AG09319 (cell line): Measurements from ENCODE around the gene GLIS1.

Experiments used
- DNase-seq: peaks from one replicate; pipeline ENCODE4 v3.0.0-alpha.2; 2010; ENCODE audit warnings: low read depth; ENCODE audit errors: extremely low read depth
- TF ChIP-seq, protein P1 (sequence below): IDR thresholded peaks from 2 replicates; pipeline ENCODE4 v1.5.1; 2011; ENCODE audit warnings: low read depth, mild to moderate bottlenecking, inconsistent platforms, low read length, moderate library complexity

Gene GLIS1

DNA sequence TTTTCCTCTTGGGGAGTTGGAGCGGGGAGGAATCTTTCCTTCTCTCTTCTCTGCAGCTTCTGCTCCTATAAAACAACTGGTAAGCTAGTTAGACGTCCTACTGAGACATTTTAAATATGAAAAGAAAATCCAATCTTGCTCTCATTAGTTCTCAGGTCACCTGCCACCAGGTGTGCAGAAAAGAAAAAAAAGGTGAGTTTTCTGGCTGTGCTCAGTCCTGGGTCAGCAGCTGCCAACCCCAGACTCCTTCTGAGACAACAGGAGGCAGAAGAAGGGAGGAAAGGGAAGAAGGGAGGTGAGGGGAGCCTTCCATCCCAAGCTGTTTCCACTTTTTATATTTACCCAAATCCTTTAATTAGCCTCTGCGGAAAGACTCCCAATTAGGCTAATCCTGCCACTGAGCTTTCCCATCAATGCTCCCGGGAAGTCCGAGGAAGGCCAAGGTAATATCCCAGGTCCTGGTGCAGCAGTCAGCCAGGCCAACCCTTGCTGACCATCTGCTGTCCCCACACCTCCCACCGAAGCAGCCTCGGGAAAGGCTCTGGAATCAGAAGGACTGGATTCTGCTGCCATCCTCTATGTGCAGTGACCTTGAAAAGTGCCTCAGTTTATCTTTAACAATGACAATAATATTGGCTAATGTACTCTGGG, 33.4 kb downstream of the GLIS1 start:
- DNase-seq: no peak
- TF ChIP-seq, protein P1, sequence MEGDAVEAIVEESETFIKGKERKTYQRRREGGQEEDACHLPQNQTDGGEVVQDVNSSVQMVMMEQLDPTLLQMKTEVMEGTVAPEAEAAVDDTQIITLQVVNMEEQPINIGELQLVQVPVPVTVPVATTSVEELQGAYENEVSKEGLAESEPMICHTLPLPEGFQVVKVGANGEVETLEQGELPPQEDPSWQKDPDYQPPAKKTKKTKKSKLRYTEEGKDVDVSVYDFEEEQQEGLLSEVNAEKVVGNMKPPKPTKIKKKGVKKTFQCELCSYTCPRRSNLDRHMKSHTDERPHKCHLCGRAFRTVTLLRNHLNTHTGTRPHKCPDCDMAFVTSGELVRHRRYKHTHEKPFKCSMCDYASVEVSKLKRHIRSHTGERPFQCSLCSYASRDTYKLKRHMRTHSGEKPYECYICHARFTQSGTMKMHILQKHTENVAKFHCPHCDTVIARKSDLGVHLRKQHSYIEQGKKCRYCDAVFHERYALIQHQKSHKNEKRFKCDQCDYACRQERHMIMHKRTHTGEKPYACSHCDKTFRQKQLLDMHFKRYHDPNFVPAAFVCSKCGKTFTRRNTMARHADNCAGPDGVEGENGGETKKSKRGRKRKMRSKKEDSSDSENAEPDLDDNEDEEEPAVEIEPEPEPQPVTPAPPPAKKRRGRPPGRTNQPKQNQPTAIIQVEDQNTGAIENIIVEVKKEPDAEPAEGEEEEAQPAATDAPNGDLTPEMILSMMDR: no peak

DNA sequence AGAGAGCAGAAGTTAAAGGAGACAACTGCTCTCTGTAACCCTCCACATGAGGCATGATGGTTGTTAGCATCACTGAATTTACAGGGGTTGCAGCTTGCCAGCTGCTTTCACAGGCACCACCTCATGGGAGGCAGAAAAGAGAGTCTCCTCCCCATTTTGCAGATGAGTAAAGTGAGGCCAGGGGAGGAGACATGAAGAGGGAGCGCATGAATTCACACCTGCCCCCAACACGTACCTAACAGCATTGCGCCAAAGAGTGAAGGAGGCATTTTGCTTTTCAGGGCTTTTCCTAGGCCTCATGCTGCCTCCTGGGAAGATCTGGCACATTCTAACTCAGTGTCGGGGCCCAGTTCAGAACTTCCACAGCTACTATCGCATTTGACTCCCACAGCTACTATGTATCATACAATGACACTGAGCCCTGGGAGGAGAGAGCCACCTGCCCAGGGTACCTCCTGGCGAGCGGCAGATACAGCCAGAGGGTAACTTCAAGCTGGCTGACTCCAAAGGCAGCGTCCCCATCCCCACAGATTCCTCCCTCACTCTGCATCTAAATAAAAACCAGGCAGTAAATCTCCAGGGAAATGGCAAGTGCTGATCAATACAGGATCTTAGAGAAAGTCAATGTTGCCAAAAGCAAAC, 34.0 kb downstream of the GLIS1 start:
- DNase-seq: no peak
- TF ChIP-seq, protein P1: no peak

DNA sequence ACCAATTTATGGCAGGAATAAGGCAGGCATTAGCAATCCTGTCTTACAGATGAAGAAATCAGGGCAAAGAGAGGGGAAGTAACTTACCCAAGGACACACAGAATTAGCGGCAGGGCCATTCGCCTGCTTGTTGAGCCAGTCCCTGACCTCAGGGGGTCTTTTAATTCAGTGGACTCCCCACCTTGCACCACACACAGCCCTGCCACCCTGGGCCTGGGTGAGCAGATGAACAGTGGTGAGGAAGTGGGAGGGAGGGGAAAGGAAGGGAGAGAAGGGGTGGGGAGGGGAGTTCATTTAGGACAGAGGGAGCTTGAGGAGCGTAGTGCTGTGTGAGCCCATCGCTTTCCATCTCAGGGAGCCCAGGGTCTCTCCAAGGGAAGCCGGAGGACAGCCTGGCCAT, 34.7 kb downstream of the GLIS1 start:
- TF ChIP-seq, protein P1: no peak
- DNase-seq: no peak

DNA sequence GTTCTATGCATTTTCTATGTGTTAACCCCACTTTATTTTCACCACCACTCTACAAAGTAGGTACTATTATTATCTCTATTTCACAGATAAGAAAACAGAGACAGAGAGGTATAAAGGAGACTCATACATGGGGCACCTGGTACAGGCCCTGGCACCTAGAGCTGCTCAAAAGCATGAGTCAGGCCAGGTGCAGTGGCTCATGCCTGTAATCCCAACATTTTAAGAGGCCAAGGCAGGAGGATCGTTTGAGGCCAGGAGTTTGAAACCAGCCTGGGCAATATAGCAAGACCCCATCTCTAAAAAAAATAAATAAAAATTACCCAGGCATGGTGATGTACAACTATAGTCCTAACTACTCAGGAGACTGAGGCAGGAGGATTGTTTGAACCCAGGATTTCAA, 35.8 kb downstream of the GLIS1 start:
- TF ChIP-seq, protein P1: no peak
- no peak for DNase-seq

DNA sequence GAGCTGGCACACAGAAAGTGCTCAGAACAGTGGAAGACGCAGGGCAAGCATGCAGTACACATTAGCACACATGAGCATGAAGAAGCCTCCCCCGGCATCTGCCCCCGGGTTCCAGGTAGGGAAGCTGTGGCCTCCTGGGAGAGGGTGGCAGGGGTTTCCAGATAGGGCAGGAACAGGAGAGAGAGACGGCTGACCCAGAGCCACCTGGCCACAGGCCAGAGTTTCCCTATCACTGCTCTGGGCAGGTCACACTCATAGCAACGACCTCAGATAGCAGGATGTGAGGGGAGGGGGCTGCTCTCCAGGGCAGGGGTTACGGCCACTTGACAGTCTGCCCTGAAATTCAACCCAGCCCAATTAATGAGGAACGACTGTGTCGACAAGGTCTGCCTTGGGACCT, 36.6 kb downstream of the GLIS1 start:
- DNase-seq: no peak
- TF ChIP-seq, protein P1: no peak

DNA sequence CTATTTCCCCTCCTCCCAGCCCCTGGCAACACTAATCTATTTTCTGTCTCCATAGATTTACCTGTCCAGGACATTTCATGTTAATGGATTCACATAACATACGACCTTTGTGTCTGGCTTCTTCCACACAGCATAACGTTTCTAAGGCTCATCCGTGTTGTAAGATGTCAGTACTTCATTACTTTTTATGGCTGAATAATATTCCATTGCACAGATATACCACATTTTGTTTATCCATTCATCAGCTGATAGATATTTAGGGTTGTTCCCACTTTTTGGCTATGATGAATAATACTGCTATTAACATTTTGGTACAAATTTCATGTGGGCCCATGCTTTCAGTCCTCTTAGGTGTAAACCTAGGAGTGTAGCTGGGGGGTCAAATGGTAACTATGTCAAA, 38.2 kb downstream of the GLIS1 start:
- TF ChIP-seq, protein P1: no peak
- DNase-seq: no peak

DNA sequence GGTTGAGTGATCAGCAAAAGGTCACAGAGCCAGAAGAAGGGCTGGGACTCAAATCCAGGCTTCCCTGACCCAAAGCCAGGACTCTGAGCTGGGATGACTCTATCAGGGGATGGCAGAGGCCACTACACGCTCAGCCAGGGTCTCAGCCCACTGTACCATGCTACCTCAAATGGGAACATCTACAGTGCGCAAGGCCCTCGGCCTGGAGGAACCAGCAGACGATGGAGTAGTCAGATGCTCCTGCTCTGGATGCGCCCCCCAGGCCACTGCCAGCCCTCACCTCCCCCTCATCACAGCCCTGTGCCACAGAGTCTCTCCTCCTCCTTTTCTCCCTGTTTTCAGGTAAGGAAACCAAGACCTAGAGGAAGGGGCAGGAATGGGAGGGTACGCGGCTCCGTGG, 39.0 kb downstream of the GLIS1 start:
- TF ChIP-seq, protein P1: no peak
- no peak for DNase-seq
